D341Med (cell line): ENCODE data around the gene PPEF2.

ENCODE experiments used
- DNase-seq: peaks from one replicate; pipeline ENCODE4 v3.0.0; 2012; ENCODE audit warnings: low spot score

Gene PPEF2

DNA sequence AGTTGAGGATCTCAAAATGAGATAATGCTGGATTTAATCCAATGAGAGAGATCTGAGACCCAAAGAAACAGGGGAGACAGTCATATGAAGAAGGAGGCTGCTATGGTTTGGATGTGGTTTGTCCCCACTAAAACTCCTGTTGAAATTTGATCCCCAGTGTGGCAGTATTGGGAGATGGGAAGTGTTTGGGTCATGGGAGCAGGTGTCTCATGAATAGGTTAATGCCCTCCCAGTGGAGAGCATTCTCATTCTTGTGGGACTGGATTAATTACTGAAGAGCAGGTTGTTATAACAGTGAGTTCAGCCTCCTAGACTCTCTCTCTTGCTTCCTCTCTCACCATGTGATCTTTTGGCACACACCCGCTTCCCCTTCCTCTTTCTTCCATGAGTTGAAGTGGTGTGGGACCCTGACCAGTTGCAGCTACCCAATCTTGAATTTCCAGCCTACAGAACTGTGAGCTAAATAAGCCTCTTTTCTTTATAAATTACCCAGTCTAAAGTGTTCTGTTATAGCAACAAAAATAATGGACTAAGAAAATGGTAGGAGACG, 70.3 kb downstream of the PPEF2 start:
- no peak for DNase-seq

DNA sequence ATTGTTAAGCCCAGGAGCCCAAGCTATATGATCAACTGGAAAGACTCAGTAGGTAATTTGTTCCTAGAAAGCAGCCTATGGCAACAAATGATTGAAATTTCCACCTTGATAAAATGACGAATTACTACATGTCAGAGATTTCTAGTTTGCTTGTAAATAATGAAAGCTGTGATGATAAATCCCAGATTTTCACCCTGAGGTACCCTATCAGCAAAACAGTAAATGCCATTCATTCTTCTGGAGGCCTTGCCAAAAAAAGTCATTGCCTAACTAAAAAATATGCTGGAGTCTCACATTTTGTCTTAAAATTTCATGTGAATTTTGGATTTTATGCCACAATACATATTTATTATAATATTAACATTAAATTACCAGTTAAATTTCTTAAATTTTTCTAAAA, 71.3 kb downstream of the PPEF2 start:
- no peak for DNase-seq

DNA sequence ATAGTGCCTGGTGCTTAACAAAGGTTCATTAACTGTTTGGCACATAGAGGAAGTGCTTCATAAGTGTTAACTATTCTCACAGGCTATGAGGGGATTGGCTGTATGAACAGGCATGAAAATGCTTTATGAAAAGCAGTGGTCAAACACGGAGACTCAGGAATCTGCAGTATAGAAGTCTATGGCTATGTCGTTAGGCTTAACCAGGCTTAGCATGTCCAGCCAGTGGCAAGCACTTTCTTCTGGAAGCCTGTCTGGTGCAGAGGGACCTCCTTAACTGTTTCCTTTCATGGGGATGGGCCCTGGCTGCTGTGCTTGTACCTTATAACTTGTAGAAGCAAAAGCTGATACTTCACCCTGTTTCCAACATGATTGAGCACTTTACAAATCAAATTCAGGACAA, 78.4 kb downstream of the PPEF2 start:
- DNase-seq, result no peak

DNA sequence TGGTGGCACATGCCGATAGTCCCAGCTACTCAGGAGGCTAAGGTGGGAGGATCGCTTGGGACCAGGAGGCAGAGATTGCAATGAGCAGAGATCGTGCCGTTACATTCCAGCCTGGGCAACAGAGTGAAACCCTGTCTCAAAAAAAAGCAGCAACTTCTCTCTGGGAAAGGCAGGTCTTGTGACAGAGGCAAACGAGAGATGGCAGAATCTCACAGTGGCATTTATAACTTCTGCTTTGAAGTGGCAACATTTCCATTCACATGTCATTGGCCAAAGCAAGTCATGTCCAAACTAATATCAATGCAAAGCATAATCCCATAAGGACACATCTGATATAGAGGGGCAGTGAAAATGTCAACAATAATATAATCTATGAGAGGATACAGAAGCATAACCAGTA, 79.8 kb downstream of the PPEF2 start:
- no peak for DNase-seq

DNA sequence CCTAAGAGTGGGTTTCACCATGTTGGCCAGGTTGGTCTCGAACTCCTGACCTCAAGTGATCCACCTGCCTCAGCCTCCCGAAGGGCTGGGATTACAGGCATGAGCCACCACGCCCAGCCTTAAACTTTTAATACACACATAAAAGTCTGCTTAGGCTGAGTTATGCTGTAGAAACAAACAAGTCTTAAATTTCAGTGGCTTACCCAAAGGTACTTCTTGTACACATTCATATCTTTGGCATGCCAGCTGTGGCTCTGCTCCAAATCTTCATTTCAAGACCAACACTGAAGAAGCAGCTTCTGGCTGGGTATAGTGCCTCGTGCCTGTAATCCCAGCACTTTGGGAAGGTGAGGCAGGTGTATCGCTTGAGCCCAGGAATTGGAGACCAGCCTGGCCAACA, 80.3 kb downstream of the PPEF2 start:
- DNase-seq, result no peak

DNA sequence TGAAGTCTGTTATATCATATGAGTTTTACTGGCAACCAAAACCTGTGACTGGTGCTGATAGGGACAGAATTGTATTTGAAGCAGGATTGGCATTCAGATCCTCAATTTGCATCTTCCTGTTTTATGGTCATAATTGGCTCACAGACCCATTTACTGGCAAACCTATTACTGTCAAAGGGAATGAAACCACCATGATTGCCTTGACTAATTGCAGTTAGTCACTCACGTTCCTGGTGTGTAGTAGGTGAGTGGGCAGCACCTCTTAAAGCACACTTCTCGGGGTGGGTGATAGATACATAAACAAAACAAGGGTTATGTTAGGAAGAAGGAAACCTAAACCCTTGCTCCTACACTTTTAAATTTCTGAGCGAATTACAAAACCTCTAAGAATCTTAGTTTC, 81.0 kb downstream of the PPEF2 start:
- no peak for DNase-seq

DNA sequence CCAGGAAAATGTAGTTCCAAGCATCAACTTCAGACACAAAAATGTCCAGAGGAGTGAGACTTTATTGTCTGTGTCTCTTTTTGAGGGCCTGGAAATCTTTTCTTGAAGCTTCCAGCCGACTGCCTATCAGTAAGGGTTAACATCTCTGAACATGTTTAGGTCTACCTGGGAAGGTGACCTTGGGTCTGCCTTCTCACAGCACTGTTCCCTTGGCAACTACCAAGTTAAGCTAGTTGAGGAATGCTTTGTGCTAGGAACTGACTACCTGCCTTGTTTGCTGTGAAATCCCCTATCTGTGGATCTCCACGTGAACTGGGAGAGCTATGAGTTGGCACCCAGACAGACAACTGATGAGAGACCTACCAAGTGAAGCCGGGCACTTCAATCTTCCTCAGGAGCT, 81.6 kb downstream of the PPEF2 start:
- DNase-seq, result no peak

DNA sequence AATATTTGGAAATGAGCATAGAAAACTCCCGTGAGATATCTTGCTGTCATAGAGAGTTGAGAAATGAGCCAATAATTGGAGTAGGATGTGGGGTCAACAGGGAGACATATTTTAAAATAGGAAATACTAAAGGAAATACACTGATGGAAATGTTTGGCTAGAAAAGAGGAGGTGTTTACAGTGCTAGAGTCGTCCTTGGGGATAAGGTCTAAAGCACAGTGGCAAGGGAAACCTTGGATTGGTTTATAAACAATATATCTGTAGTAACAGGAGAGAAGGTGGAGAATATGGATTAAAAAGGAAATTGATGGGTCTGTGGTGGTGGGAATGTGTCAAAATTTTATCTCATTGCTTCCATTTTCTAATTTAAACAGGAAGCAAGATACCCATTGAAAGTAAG, 82.1 kb downstream of the PPEF2 start:
- no peak for DNase-seq

DNA sequence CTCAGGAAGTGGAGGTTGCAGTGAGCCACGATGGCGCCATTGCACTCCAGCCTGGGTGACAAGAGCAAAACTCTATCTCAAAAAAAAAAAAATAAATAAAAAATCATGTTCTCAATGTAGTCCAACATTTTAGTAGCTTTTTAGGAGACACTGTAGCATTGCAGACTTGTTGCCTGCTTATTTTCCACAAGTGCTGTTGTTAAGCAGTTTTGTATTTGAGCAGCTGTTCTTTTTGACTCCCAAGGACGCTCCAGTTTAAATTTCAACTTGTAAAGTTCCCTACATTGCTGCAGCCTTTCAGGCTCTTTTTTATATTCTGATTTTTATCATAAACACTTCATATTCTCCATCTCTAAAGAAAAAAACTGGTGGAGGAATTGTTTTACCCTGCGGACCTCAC, 83.1 kb downstream of the PPEF2 start:
- DNase-seq, result no peak

DNA sequence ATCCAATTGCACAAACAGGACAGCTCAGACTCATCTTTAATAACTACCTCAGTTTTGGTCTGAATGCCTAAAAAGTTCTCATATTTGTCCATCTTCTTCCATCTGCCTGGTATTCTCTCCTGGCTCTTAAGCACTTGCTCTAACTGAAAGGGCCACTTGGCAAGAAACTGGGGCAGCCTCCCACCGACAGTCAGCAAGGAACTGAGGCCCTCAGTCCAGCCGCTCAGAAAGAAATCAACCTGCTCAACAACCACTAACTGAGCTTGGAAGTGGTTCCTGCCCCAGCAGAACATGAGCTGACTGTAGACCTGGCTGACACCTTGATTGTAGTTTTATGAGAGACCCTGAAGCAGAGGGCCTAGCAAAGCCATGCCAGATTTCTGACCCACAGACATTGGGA, 84.4 kb downstream of the PPEF2 start:
- DNase-seq, result no peak
